HepG2 (cell line): ENCODE results near the gene PIK3CB. TPM values are rescaled to one million over a fixed set of nuclear protein-coding genes. Genes with fewer than 3 reads are reported as not detected.

Experiments used
- ASH2L ChIP-seq: fragments of 300-600, 200-600 bp; sonication (generic); IDR thresholded peaks from 2 replicates; pipeline ENCODE4 v1.7.0; 2017; ENCODE audit warnings: low read depth, mild to moderate bottlenecking, moderate library complexity, mixed read lengths, low read length; ENCODE audit not compliant: insufficient read length
- CCAR2 ChIP-seq: fragments of 200-400 bp; formaldehyde crosslinking; optimal IDR thresholded peaks from 2 replicates; pipeline ENCODE3; 2018; ENCODE audit warnings: low read depth, mild to moderate bottlenecking, low read length, moderate library complexity
- GATAD1 ChIP-seq: IDR thresholded peaks from 2 replicates; pipeline ENCODE4 v1.6.1; 2016; ENCODE audit warnings: missing genetic modification reagents, missing compliant biosample characterization
- HES4 ChIP-seq: sonication (generic); formaldehyde crosslinking; IDR thresholded peaks from 2 replicates; pipeline ENCODE4 v1.9.0; 2021; ENCODE audit warnings: mild to moderate bottlenecking, missing genetic modification reagents, borderline replicate concordance
- JARID2 ChIP-seq: sonication (generic); formaldehyde crosslinking; IDR thresholded peaks from 2 replicates; pipeline ENCODE4 v1.8.1; 2023; ENCODE audit warnings: missing genetic modification reagents, inconsistent platforms; ENCODE audit not compliant: insufficient replicate concordance
- KDM3A ChIP-seq: IDR thresholded peaks from 2 replicates; pipeline ENCODE4 v1.6.1; 2018; ENCODE audit warnings: low read depth, missing compliant biosample characterization
- KDM5B ChIP-seq: sonication (generic); formaldehyde crosslinking; IDR thresholded peaks from 2 replicates; pipeline ENCODE4 v1.4.0; 2020; ENCODE audit warnings: missing genetic modification reagents, mild to moderate bottlenecking, borderline replicate concordance
- KLF6 ChIP-seq: IDR thresholded peaks from 2 replicates; pipeline ENCODE4 v1.8.0; 2016; ENCODE audit warnings: missing biosample characterization, missing genetic modification reagents
- RARA ChIP-seq: IDR thresholded peaks from 2 replicates; pipeline ENCODE4 v1.6.1; 2016; ENCODE audit warnings: missing genetic modification reagents, missing compliant biosample characterization
- REPIN1 ChIP-seq: sonication (generic); formaldehyde crosslinking; IDR thresholded peaks from 2 replicates; pipeline ENCODE4 v1.8.0; 2022; ENCODE audit warnings: missing genetic modification reagents, low read depth, mild to moderate bottlenecking, borderline replicate concordance
- SRY ChIP-seq: sonication (generic); formaldehyde crosslinking; IDR thresholded peaks from 2 replicates; pipeline ENCODE4 v1.8.0; 2022; ENCODE audit warnings: mild to moderate bottlenecking, missing genetic modification reagents
- SUZ12 ChIP-seq: fragments of 150-350 bp; IDR thresholded peaks from 2 replicates; pipeline ENCODE4 v1.6.1; 2014; ENCODE audit warnings: low read depth, low read length
- TARDBP ChIP-seq: sonication (generic); formaldehyde crosslinking; IDR thresholded peaks from 2 replicates; pipeline ENCODE4 v1.8.0; 2022; ENCODE audit warnings: mild to moderate bottlenecking, missing genetic modification reagents
- WIZ ChIP-seq: sonication (generic); formaldehyde crosslinking; IDR thresholded peaks from 2 replicates; pipeline ENCODE4 v1.5.1; 2020; ENCODE audit warnings: mild to moderate bottlenecking, missing genetic modification reagents
- ZNF24 ChIP-seq: fragments of 450-650 bp; IDR thresholded peaks from 2 replicates; pipeline ENCODE4 v1.6.1; 2017; ENCODE audit warnings: antibody characterized with exemption, mild to moderate bottlenecking
- ZNF629 ChIP-seq: sonication (generic); formaldehyde crosslinking; conservative IDR thresholded peaks from 2 replicates; pipeline ENCODE4 v1.5.0; 2020; ENCODE audit warnings: missing genetic modification reagents
- ZNF709 ChIP-seq: sonication (generic); formaldehyde crosslinking; IDR thresholded peaks from 2 replicates; pipeline ENCODE4 v1.5.0; 2020; ENCODE audit warnings: mild to moderate bottlenecking, missing genetic modification reagents
- ZNF746 ChIP-seq: sonication (generic); formaldehyde crosslinking; IDR thresholded peaks from 2 replicates; pipeline ENCODE4 v1.8.0; 2022; ENCODE audit warnings: mild to moderate bottlenecking, missing genetic modification reagents
- polyA plus RNA-seq, 8 experiments: library from polyadenylated mRNA; depleted of rRNA in 3 of 8; stranded (reverse) in 7 of 8; unstranded in 1 of 8; fragments of >200 nt; fragmentation: Illumina TruSeq in 4 of 8; extraction: Trizol in 4 of 8; gene quantifications; 2 replicates each; pipeline versions ENCODE4 v1.2.1 to v1.2.3, GENCODE V29; 2011 to 2016; ENCODE audit warnings: low read depth in 4 of 8, missing spikeins in 1 of 8, mixed read lengths in 1 of 8; ENCODE audit not compliant: insufficient read depth in 1 of 8
- total RNA-seq, 5 experiments: library from RNA; depleted of rRNA; stranded (reverse); fragments of >200 nt; fragmentation: Illumina TruSeq; extraction: Trizol; gene quantifications; 2 replicates each; pipeline ENCODE4 v1.2.3, GENCODE V29; 2016; ENCODE audit warnings: low read depth in 1 of 5
- TF ChIP-seq, protein P1 (sequence below): sonication (generic); formaldehyde crosslinking; IDR thresholded peaks from 2 replicates; pipeline ENCODE4 v1.5.0; 2020; ENCODE audit warnings: missing genetic modification reagents
- TF ChIP-seq, protein P2 (sequence below): sonication (generic); formaldehyde crosslinking; IDR thresholded peaks from 2 replicates; pipeline ENCODE4 v1.5.0; 2020; ENCODE audit warnings: missing genetic modification reagents
- TF ChIP-seq, protein P3 (sequence below): IDR thresholded peaks from 2 replicates; pipeline ENCODE4 v1.6.1; 2012; ENCODE audit warnings: low read length, improper control_type of control experiment
- TF ChIP-seq, protein P4 (sequence below): sonication (generic); formaldehyde crosslinking; IDR thresholded peaks from 2 replicates; pipeline ENCODE4 v1.8.1; 2023; ENCODE audit warnings: missing genetic modification reagents, inconsistent platforms, borderline replicate concordance

PIK3CB gene
- total and polyA plus RNA-seq, 2 of the 13 experiments (the other 11 are each of a cell fraction or from before 2014, with no cell fraction given), result 6.6 to 18.7 TPM

DNA sequence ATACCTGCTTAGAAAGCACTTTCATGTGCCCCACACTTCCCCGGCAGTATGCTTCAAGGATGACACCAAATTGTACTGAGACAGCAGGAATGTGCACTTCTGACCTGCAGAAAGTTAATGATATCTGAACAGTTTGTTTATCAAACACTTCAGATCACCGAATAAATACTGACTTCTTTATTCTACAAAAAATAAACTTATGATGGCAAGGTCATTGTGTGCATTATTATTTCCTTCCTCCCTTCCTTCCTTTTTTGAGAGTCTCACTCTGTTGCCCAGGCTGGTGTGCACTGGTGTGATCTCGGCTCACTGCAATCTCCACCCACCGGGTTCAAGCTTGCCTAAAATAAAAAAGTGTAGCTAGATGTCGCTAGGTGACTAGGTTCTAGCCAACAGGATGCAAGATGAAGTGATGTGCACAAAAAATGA is 145.8 kb downstream of the PIK3CB start (continued):
- no peak for TF ChIP-seq KLF6 (CRISPR knock-in tag)
- TF ChIP-seq WIZ (CRISPR knock-in tag), result no peak
- TF ChIP-seq TARDBP (CRISPR knock-in tag), result 0 out of 2 replicates have a peak, but pooled peaks have one; percentile 18
- TF ChIP-seq SRY, result no peak
- TF ChIP-seq KDM3A (CRISPR knock-in tag), result no peak
- TF ChIP-seq SUZ12, result no peak
- TF ChIP-seq ASH2L, result no peak
- no peak for TF ChIP-seq JARID2 (CRISPR knock-in tag)
- TF ChIP-seq REPIN1, result 0 out of 2 replicates have a peak, but pooled peaks have one; percentile 41
- TF ChIP-seq ZNF24, result no peak
- TF ChIP-seq RARA (CRISPR knock-in tag), result peak; percentile 72
- TF ChIP-seq, protein P1, sequence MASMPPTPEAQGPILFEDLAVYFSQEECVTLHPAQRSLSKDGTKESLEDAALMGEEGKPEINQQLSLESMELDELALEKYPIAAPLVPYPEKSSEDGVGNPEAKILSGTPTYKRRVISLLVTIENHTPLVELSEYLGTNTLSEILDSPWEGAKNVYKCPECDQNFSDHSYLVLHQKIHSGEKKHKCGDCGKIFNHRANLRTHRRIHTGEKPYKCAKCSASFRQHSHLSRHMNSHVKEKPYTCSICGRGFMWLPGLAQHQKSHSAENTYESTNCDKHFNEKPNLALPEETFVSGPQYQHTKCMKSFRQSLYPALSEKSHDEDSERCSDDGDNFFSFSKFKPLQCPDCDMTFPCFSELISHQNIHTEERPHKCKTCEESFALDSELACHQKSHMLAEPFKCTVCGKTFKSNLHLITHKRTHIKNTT, result no peak
- TF ChIP-seq, protein P2, sequence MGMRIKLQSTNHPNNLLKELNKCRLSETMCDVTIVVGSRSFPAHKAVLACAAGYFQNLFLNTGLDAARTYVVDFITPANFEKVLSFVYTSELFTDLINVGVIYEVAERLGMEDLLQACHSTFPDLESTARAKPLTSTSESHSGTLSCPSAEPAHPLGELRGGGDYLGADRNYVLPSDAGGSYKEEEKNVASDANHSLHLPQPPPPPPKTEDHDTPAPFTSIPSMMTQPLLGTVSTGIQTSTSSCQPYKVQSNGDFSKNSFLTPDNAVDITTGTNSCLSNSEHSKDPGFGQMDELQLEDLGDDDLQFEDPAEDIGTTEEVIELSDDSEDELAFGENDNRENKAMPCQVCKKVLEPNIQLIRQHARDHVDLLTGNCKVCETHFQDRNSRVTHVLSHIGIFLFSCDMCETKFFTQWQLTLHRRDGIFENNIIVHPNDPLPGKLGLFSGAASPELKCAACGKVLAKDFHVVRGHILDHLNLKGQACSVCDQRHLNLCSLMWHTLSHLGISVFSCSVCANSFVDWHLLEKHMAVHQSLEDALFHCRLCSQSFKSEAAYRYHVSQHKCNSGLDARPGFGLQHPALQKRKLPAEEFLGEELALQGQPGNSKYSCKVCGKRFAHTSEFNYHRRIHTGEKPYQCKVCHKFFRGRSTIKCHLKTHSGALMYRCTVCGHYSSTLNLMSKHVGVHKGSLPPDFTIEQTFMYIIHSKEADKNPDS, result no peak
- no peak for TF ChIP-seq GATAD1 (CRISPR knock-in tag)
- TF ChIP-seq, protein P3, sequence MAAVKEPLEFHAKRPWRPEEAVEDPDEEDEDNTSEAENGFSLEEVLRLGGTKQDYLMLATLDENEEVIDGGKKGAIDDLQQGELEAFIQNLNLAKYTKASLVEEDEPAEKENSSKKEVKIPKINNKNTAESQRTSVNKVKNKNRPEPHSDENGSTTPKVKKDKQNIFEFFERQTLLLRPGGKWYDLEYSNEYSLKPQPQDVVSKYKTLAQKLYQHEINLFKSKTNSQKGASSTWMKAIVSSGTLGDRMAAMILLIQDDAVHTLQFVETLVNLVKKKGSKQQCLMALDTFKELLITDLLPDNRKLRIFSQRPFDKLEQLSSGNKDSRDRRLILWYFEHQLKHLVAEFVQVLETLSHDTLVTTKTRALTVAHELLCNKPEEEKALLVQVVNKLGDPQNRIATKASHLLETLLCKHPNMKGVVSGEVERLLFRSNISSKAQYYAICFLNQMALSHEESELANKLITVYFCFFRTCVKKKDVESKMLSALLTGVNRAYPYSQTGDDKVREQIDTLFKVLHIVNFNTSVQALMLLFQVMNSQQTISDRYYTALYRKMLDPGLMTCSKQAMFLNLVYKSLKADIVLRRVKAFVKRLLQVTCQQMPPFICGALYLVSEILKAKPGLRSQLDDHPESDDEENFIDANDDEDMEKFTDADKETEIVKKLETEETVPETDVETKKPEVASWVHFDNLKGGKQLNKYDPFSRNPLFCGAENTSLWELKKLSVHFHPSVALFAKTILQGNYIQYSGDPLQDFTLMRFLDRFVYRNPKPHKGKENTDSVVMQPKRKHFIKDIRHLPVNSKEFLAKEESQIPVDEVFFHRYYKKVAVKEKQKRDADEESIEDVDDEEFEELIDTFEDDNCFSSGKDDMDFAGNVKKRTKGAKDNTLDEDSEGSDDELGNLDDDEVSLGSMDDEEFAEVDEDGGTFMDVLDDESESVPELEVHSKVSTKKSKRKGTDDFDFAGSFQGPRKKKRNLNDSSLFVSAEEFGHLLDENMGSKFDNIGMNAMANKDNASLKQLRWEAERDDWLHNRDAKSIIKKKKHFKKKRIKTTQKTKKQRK, result no peak
- TF ChIP-seq CCAR2, result no peak
- TF ChIP-seq ZNF746, result no peak
- TF ChIP-seq KDM5B (CRISPR knock-in tag), result no peak
- no peak for TF ChIP-seq ZNF629
- no peak for TF ChIP-seq ZNF709 (CRISPR knock-in tag)
- TF ChIP-seq, protein P4, sequence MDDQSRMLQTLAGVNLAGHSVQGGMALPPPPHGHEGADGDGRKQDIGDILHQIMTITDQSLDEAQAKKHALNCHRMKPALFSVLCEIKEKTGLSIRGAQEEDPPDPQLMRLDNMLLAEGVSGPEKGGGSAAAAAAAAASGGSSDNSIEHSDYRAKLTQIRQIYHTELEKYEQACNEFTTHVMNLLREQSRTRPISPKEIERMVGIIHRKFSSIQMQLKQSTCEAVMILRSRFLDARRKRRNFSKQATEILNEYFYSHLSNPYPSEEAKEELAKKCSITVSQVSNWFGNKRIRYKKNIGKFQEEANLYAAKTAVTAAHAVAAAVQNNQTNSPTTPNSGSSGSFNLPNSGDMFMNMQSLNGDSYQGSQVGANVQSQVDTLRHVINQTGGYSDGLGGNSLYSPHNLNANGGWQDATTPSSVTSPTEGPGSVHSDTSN (CRISPR knock-in tag), result no peak
- TF ChIP-seq HES4 (CRISPR knock-in tag), result no peak
